Measurements from ENCODE around the gene SCYGR2. TPM values are rescaled to one million over a fixed set of nuclear protein-coding genes. Genes with fewer than 3 reads are reported as not detected.

Gene SCYGR2
- total RNA-seq, 1 experiment from 2014 or later, result not detected

DNA sequence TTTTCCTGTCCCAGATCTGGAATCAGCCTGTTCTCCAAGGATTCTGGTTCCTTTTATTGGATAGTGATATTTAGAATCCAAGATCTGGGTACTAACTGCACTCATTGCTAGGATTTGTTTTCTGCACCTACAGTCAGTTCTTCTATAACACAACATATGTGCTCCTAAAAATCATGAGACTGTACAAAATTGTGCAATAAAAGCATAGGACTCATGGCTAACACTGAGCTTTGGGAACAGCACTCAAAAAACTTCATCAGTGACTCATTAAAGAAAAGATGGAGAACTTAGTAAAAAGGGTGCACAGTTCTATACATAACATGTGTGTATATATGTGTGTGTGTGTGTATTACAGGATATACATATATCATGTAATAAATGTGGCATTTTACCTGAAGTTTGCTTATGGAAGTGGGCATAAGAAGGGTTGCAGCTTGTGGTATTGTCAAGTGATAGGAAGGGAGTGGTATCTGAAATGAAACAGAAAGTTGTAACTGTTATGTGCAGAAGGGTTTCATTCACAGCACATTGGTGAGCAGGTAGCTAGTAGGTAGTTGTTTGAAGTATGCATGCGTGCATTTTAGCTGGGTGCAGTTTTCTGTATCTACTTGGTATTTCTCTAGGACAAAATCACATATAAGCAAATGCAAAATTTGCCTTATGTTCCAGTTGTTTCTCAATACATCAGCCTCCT lies 5.9 kb upstream of the SCYGR2 start:
- TF ChIP-seq, protein P1, sequence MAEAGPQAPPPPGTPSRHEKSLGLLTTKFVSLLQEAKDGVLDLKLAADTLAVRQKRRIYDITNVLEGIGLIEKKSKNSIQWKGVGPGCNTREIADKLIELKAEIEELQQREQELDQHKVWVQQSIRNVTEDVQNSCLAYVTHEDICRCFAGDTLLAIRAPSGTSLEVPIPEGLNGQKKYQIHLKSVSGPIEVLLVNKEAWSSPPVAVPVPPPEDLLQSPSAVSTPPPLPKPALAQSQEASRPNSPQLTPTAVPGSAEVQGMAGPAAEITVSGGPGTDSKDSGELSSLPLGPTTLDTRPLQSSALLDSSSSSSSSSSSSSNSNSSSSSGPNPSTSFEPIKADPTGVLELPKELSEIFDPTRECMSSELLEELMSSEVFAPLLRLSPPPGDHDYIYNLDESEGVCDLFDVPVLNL (CRISPR knock-in tag; IDR thresholded peaks at IDR 0.05; ENCODE audit: borderline replicate concordance, low read depth), result no peak
- TF ChIP-seq MXD4 (CRISPR knock-in tag; IDR thresholded peaks at IDR 0.05; ENCODE audit: borderline replicate concordance) (no peak), MLX (CRISPR knock-in tag; IDR thresholded peaks at IDR 0.05) (no peak), RORB (CRISPR knock-in tag; IDR thresholded peaks at IDR 0.05) (no peak), ATF6 (CRISPR knock-in tag; IDR thresholded peaks at IDR 0.05) (no peak), E2F5 (CRISPR knock-in tag; IDR thresholded peaks at IDR 0.05) (no peak), TP53 (CRISPR knock-in tag; IDR thresholded peaks at IDR 0.05) (no peak), ZNF425 (CRISPR knock-in tag; conservative IDR thresholded peaks at IDR 0.05) (no peak), ZNF423 (CRISPR knock-in tag; IDR thresholded peaks at IDR 0.05) (no peak)
- TF ChIP-seq, protein P2, sequence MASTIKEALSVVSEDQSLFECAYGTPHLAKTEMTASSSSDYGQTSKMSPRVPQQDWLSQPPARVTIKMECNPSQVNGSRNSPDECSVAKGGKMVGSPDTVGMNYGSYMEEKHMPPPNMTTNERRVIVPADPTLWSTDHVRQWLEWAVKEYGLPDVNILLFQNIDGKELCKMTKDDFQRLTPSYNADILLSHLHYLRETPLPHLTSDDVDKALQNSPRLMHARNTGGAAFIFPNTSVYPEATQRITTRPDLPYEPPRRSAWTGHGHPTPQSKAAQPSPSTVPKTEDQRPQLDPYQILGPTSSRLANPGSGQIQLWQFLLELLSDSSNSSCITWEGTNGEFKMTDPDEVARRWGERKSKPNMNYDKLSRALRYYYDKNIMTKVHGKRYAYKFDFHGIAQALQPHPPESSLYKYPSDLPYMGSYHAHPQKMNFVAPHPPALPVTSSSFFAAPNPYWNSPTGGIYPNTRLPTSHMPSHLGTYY (CRISPR knock-in tag; IDR thresholded peaks at IDR 0.05), result no peak
- TF ChIP-seq, protein P3, sequence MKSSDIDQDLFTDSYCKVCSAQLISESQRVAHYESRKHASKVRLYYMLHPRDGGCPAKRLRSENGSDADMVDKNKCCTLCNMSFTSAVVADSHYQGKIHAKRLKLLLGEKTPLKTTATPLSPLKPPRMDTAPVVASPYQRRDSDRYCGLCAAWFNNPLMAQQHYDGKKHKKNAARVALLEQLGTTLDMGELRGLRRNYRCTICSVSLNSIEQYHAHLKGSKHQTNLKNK (CRISPR knock-in tag; IDR thresholded peaks at IDR 0.05), result no peak
- TF ChIP-seq, protein P4, sequence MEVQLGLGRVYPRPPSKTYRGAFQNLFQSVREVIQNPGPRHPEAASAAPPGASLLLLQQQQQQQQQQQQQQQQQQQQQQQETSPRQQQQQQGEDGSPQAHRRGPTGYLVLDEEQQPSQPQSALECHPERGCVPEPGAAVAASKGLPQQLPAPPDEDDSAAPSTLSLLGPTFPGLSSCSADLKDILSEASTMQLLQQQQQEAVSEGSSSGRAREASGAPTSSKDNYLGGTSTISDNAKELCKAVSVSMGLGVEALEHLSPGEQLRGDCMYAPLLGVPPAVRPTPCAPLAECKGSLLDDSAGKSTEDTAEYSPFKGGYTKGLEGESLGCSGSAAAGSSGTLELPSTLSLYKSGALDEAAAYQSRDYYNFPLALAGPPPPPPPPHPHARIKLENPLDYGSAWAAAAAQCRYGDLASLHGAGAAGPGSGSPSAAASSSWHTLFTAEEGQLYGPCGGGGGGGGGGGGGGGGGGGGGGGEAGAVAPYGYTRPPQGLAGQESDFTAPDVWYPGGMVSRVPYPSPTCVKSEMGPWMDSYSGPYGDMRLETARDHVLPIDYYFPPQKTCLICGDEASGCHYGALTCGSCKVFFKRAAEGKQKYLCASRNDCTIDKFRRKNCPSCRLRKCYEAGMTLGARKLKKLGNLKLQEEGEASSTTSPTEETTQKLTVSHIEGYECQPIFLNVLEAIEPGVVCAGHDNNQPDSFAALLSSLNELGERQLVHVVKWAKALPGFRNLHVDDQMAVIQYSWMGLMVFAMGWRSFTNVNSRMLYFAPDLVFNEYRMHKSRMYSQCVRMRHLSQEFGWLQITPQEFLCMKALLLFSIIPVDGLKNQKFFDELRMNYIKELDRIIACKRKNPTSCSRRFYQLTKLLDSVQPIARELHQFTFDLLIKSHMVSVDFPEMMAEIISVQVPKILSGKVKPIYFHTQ (CRISPR knock-in tag; IDR thresholded peaks at IDR 0.05), result no peak
- no peaks in the 10 kb centered on the region for H3K36me3 Mint-ChIP-seq
- H3K9me3 Mint-ChIP-seq, result peaks cover 16% of the 10 kb centered on the region
- no peak for ATAC-seq
- H3K4me1 Mint-ChIP-seq, result peaks cover 9% of the 10 kb centered on the region
- H3K27ac Mint-ChIP-seq, result no peak overlapping the region
- no peaks in the 10 kb centered on the region; the same call in 1 of the 2 replicates for H3K27me3 Mint-ChIP-seq (ENCODE audit: low read depth)
- DNase-seq (ENCODE audit: low spot score), result no peak
- no peak overlapping the region for H3K4me3 Mint-ChIP-seq
- CTCF ChIA-PET, result no interaction called here
- POLR2A ChIA-PET, result no interaction called here

All from WTC11 (cell line).